Left kidney (tissue), 2 donors: Measurements from ENCODE around the gene DNAH9. TPM values are rescaled to one million over a fixed set of nuclear protein-coding genes. Genes with fewer than 3 reads are reported as not detected.

Experiments
- DNase-seq: peaks from one replicate; pipeline ENCODE4 v3.0.0-alpha.2; 2013
- polyA plus RNA-seq: library from polyadenylated mRNA; unstranded; fragments of 120-200 nt; gene quantifications from one replicate; pipeline ENCODE4 v1.2.1, GENCODE V29; 2013; ENCODE audit not compliant: insufficient read length

DNAH9 gene
- polyA plus RNA-seq, 1 donor: 4.5 TPM

DNA sequence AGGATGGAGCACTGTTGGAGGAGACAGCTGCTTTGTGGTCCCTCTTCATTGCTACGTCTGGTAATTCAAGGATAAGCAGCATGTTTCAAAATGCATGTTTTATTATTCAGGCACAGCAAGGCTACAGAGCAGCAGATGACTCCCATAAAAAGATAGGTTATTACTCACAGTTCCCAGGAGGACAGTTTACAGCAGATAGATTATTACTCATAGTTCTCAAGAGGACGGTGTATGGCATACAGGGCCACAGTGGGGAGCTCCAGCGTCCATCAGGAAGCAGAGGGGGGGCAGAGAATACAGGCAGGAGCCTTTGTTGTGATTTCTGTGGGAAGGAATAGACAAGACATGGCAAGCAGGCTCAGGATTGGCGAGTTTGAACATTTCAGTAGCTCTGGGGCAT is 72.9 kb downstream of the DNAH9 start:
- DNase-seq: no peak

DNA sequence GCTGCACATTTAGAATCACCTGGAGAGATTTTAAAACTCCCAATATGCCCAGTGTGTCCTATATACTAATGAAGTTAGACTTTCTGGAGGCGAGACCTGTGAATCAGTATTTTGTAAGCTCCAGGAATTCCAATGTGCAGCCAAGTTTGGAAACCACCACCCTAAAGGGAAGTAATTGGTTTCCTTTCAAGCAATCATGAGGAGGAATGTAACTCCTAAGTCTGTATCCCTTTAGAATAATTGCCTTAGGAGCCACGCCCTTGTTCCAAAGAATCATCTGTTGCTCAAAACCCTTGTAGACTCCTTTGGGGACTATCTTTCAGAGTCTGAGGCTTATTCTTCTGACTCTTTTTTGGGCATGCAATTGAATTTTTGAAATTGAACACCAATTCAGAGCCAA is 84.4 kb downstream of the DNAH9 start:
- no peak for DNase-seq

DNA sequence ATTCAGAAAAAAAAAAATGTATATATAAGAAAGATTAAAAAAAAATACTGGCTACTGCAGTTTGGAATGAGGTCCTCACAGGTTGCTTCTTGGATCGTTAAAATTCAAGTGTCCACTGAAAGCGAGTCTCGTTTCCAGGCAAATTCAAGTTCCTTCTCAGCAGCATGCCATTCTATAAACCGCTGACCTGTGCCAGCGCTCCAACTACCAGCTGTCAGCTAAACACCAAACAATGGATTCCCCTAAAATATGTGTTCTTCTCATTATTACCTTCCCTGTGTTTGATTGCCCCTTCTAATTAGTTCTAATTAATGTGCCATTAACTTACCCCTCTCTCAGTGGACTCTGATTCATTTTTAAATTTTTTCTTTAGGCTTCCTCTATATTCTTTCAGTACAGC is 92.4 kb downstream of the DNAH9 start:
- DNase-seq: no peak

DNA sequence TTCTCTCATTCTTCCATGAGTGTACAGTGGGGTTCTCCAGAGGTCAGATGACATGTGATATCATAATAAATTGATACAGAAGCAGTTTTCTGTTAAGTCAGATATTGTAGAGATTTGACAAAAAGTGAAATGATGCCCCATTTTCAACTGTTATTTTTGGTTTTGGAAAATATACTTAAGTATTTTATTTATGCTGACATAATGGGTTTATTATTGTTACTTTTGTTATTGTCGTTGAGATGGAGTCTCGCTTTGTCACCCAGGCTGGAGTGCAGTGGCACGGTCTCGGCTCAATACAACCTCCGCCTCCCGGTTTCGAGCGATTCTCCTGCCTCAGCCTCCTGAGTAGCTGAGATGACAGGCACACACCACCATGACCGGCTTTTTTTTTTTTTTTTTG is 94.4 kb downstream of the DNAH9 start:
- DNase-seq: no peak

DNA sequence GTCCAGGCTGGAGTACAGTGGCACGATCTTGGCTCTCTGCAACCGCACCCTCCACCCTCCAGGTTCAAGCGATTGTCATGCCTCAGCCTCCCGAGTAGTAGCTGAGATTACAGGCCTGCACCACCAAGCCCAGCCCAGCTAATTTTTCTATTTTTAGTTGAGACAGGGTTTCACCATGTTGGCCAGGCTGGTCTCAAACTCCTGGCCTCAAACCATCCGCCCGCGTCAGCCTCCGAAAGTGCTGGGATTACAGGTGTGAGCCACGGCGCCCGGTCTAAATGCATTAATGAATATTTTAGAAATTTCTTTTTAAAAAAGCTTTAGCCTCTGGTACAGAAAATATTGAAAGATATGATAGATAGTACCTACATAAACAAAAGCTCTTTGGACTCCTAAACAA is 95.0 kb downstream of the DNAH9 start:
- DNase-seq: no peak

DNA sequence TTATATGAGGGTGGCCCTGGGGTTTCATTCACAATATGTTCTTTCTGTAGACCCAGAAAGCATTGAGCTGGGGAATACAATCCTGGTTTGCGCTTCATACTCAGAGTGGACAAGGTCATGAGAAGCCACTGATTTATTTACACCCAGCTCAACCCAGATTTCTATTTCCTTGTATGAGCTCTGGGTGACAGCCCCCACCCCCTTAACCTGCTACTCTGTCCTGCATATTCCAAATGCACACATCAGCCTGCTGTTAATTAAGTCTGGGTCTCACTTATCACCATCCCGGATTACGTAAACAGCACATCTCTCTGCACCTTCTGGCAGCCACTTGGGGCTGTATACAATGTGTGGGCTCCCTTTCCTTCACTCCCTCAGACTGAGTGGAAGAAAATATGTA is 102.4 kb downstream of the DNAH9 start:
- no peak for DNase-seq

DNA sequence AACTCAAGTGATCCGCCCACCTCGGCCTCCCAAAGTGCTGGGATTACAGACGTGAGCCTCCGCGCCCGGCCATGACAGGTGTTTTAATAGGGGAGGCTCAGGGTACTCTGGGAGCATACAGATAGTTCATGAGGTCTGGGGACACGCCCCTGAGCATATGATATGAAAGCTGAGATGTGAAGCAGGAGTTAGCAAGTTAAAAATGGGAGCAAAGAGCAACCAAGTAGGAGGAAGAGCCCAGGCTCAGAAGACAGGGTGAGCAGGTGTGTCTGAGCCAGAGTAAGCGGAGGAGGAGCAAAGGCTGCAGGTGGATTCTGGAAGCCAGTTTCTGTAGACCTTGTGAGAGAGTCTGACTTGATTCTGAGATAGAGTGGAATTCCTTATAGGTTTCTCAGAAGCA is 103.6 kb downstream of the DNAH9 start:
- no peak for DNase-seq

DNA sequence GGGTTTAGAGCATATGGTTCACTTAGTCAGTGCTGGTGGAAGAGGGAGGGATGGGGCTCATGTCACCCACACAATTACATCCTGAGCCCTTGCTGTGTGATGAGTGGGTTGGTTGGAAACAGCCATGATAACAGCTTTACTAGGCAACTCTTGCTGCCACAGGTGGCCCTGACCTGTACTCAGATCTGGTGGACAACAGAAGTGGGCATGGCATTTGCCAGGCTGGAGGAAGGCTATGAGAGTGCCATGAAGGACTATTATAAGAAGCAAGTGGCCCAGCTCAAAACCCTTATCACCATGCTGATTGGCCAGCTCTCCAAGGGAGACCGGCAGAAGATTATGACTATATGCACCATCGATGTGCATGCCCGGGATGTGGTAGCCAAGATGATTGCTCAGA is 105.8 kb downstream of the DNAH9 start:
- DNase-seq: no peak

DNA sequence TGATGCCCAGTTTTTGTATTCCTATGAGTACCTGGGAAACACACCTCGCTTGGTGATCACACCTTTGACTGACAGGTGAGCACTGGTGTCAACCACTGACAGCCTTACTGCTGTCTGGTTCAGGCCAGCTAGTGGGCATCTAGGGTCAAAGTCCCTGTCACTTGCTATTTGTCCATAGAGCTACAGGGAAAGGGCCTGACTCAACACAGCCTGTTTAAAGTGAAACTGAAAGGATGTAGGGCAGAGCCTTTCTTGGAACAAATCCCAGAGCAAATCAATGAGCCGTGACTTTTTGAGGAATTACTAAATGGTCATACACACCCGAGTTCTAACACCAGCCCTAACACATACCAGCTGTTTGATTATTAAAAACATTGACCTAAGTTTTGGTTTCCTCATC is 106.8 kb downstream of the DNAH9 start:
- peak; percentile 27 for DNase-seq

DNA sequence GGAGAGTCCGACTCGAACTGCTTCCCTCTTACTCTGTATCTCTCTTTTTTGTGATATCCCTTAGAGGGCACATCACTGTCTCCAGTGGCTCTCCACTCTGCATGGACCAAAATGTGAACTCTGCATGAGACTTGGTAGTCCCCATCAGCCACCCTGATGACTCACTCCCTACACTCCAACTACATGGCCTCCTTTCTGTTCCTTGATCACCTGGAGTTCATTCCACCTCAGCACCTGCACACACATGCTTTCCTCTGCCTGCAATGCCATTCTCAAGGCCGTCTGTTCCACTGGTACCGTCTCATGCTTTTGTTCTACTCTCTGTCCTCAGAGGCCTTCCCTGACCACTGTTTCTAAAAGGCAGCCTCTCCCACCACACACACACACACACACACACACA is 109.3 kb downstream of the DNAH9 start:
- DNase-seq: no peak

DNA sequence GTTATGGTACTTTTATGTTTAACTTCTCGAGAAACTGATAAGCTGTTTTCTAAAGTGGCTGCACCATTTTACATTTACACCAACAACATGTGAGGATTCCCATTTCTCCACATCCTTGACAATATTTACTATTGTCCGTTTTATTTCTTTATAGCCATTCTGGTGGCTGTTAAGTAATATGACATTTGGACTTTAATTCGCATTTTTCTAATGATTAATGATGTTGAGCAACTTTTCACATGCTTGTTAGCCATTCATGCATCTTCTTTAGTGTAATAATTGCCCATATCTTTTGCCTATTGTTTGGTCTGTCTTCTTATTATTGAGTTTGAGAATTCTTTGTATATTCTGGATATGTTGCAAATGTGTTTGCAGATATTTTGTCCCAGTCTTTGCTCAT is 114.2 kb downstream of the DNAH9 start:
- DNase-seq: no peak

DNA sequence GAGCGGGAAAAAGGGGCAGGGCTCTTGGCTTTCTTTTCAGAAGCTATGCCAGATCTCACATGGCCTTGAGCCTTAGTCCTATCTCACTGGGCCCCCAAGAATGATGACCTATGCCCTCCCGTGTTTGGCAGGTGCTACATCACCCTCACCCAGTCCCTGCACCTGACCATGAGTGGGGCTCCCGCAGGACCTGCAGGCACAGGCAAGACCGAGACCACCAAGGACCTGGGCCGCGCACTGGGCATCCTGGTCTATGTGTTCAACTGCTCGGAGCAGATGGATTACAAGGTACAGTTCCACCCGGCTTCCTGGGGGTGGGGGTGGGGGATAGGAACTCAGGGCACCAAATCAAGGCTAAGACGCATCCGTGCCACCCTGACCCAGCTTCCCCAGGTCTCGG is 120.9 kb downstream of the DNAH9 start:
- DNase-seq: no peak

DNA sequence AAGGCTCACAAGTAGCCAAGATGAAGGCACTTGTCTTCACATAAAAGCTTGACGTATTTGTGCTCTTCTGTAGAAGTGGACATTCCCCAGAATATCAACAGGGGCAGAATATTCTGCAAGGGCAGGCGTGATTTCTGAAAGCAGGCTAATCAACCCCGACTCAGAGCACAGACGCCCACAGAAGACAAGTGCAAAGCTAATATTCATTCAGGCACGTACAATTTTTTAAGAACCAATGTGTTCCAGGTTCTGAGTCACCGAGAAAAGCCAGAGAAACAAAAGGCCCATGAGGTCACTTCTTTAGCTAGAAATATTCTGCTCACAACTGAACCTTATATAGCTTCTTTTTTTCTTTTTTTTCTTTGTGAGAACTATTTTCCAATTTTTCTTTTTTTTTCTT is 121.6 kb downstream of the DNAH9 start:
- no peak for DNase-seq

DNA sequence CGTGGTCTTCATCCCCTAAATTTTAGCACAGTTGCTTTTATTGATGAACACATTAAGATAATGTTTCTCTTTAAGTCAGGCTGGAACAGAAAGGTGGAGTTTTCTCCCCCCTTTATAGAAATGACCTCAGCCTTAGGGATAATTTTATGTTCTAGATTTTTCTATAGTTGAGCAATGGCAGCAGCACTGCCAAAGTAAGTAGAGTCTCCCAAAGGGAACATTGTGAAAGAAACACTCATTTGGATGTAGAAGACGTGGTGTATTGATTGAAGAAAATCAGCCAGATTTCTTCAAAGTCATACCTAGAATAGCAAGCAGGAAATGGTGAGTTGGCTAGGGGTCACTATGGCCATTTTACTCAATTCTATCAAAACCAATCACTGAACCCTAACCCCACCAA is 122.5 kb downstream of the DNAH9 start:
- DNase-seq: no peak

DNA sequence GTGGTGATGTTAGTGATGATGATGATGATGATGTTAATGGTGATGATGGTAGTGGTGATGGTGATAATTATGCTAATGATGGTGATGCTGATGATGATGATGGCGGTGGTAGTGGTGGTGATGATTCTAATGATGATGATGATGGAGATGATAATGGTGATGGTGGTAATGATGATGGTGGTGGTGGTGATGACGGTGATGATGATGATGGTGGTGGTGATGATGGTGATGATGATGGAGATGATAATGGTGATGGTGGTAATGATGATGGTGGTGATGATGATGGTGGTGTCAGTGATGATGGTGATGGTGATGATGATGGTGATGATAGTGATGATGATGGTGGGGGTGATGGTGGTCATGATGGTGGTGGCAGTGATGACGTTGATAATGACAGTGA is 132.5 kb downstream of the DNAH9 start:
- no peak for DNase-seq

DNA sequence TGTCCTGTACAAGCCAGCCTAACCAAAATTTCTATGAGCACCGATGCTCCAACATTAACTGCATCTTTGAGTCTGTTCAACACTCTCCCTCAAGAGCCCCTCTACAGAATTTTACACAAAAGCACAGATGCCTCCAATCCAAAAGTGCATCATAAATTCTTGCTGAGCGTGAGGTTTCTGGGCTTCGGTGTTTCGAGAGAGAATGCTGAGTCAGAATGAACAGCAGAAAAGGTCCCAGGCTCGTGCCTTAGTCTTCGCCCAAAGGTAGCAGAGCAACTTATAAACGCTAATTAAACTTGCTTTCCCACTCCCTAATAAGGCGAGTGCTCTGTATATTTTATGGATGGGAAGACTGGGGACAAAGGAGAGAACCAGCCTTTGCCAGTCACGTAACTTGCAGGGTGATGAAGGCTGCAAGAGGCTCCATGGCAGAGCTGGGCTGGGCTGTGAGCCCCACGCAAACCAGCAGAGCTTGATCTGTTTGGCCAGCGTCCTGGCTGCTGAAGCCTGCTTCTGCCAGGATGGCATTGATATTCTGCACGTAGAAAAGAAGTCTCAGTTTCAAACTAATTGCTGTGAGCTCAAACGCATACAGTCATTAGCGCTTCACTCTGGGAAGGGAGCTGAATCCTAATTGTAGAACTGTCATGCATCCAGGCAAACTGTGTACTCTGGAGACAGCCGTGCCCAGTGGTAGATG is 138.5 kb downstream of the DNAH9 start:
- DNase-seq: no peak

DNA sequence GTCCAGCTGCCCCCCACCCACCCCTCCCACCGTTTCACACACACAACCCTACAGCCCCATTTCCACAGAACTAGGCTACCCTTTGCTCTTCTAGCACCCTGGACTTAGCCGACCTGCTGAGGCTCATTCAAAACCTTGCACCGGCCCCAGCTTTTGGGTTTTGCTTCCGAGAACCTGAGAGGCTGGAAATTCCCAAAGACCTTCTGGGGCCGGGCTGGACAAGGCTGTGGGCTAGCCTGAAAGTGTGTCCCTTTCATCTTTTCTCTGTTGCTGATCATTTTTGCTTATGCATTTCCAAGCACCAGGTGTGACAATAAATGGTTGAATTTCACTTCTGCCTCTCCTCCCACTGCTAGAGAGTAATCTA is 139.0 kb downstream of the DNAH9 start:
- DNase-seq: no peak

DNA sequence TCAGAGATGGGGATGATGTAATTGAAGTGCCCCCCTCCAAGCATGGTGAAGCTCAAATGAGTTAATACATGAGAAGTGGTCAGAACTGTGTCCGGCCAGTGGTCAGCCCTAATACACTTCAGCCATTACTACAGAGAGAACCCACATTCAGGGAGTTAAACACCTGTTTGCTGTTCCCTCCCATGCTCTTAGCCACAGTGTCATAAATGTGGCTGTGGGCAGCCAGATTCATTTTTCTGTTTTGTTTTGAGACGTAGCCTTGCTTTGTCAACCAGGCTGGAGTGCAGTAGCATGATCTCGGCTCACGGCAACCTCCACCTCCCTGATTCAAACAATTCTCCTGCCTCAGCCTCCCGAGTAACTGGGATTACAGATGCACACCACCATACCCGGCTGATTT is 139.9 kb downstream of the DNAH9 start:
- no peak for DNase-seq

DNA sequence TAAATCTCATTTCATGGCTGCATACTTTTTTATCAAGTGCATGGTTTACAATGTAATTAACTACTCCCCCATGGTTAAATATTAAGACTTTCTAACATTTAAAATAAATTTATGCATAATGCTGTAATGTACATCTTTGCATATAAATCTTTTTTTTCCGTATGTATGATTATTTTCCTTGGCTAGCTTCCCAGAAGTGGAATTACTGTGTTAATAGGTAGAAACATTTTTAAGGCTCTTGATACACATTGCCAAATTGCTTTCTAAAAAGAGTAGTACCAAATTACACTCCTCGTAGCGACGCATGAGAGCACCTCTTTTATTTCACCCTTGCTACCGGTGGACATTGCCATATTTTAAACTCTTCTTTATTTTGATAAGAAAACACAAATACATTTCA is 141.1 kb downstream of the DNAH9 start:
- no peak for DNase-seq

DNA sequence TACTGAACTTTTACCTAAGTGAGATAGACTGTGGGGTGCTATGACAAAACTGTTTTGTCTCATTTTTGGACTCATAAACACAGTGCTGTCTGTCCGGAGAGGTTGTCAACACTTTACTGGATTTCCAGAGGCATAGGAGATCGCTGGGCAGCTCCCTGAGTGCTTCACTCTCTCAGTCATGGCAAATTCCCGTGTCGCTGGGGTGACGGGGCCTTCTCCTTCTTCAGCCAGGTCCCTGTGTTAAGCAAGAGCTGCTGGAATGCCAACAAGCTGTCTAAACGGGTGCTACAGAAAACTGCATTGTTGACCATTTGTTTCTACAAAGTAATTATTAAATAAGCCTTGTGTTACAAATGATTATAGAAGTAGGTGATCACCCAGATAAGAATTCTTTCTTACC is 141.6 kb downstream of the DNAH9 start:
- no peak for DNase-seq

DNA sequence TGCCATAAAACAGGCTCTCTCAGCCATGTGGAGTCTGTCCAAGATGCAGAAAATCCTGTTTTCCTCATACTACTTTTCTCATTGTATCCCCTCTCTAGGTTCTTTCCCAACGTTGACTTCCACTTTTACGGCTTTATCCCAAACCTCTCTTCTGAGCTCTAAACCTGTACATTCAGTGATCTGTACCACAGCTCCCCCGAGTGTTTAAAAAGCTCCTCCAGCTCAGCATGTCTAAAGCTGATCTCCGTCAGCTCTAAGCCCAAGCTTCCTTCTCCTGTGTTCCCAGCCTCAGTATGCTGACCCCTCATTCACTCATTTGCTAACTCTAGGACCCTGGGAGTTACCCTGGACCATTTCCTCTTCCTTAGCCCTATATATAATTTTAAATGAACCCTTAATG is 144.6 kb downstream of the DNAH9 start:
- no peak for DNase-seq

DNA sequence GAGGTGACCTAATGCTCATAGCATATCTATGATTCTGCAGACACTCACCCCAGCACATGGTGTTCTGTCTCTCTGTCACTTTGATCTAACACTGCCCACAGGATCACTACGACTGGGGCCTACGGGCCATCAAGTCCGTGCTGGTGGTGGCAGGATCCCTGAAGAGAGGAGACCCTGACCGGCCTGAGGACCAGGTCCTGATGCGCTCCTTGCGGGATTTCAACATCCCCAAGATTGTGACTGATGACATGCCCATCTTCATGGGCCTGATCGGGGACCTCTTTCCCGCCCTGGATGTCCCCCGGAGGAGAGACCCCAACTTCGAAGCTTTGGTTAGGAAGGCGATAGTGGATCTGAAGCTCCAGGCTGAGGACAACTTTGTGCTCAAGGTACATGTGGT is 146.4 kb downstream of the DNAH9 start:
- no peak for DNase-seq

DNA sequence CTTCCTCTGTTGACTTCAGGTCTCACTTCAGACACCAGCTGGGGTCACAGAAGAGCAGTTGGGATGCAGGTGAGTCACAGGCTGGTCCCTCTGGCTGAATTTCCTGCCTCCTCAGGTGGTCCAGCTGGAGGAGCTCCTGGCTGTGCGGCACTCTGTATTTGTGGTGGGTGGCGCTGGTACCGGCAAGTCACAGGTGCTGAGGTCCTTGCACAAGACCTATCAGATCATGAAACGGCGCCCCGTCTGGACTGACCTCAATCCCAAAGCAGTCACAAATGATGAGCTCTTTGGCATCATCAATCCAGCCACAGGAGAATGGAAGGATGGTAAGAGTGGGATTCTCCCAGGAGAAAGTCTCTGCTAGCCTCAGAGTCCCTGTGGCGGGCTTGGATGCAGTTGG is 149.2 kb downstream of the DNAH9 start:
- DNase-seq: no peak

DNA sequence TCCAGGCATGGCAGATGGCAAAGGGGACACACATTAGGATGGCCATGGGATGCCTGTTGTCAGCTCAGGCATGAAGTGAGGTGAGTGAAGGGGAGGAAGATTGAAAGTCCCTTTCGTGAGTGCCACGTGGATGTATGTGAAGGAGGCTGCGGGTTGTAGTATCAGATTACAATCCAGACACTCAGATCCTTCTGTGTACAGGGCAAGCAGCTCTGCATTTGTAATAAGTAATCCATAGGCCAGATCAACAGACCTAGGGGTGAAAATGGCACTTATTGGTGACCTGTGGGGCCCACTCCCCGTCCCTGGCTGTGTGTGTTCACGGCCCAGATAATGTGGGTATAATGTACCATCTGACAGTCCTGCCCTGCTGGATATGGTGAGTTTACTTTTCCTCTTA is 159.5 kb downstream of the DNAH9 start:
- DNase-seq: no peak

DNA sequence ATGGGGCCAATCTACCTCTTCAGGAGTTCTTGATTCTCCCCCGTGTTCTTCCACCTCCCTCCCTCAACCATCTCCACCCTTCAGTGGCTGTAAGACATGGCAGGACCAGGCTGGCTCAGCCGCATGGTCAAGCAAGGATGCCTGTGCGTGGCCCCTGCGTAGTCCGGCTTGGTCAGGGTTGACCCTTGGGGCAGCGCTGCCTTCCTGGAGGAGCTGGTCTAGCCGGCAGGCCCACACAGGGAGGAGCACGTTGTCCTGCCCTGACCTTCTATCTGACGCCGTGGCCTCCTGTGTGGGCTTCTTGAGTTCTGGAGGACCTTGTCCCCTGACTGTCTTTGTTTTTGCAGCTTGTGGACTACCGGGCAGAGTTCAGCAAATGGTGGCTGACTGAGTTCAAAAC is 169.8 kb downstream of the DNAH9 start:
- no peak for DNase-seq
